GM11168 (cell line): ENCODE data around the gene FAM180B.
"Not testable (repeated sequence)": the region's sequence is repeated elsewhere in the genome, so short reads cannot be mapped to it uniquely, and the experiment has no call there.

Experiments used
- in situ Hi-C: fragments of 300-500 bp; cut with MboI; formaldehyde crosslinking; loops from one replicate; pipeline ENCODE4 v1.12.0; 2022; ENCODE audit warnings: low sequenced_read_pairs; ENCODE audit not compliant: unreplicated experiment

The FAM180B gene

GRCh38 chr11:47593492-47593933 is 7.0 kb downstream of the FAM180B start:
- in situ Hi-C loops, result no loop called here

DNA sequence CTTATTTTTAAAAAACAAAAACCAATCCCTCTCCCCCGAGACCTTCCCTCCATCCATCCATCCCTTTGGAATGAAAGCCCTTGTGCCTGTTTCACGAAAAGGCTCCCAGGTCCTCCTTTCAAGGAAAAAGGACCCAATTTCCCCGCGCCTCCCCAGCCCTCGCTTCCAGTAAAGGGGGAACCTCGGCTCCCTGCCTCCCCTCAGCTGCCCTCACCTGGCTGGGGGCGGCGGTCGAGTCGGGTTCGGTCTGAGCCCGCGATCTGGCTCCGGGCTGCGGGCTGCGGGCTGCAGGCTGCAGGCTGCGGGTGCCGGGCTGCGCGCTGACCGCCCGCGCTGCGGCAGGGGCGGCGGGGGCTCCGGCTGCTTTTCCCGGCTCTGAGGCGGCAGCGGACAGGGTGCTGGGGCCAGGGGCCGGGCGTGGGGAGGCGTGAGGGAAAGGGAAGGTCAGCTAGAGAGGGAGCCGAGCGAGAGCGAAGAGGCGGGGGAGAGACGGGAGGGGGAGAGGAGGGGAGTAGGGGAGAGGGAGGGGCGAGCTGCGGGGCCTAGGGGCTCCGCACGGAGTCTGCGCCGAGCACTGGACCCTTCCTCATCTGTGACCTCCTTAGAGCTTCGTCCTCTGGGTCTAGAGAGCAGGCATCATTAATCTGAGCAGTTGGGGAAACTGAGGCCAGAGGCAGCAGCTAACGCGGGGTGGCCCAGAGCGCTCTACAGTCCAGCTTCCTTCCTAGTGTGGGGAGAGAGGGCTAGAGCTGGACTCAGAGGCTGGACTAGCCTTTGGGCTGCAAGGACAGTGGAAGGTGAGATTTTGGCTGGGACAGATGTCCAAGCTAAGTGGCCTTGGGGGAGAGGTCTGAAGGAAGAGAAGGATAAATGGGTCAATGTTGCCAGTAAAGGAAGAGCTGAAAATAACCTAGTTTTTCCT is 7.7 kb downstream of the FAM180B start, which contains the start of gene C1QTNF4:
C1QTNF4 (minus strand) TSS at position 478 of the 922 bp plus-strand sequence. CDS start 3,601 bp downstream, outside the sequence.
- in situ Hi-C loops, result no loop called here

- in situ Hi-C loops, result no loop called here
Measured at GRCh38 chr11:47595029-47595428, 8.6 kb downstream of the FAM180B start.

GRCh38 chr11:47595967-47596366 is 9.5 kb downstream of the FAM180B start:
- in situ Hi-C loops, result no loop called here

DNA sequence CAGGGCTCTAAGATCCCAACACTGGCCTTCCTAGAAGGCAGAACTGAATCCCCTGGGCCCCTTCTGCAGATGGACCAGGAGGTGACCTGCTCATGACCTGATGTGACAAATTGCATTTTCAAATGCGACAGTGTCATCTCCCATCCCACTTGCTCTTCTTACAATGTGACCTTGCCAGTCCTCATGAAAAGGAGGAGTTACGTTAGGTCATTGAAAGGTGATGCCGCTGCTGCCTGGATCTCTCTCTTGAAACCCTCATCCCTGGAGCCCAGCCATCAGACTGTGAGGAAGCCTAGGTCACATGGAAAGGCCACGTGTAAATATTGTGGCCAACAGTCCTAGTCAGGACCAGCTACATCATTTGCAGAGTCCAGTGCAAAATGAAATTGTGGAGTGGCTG is 13.4 kb downstream of the FAM180B start:
- in situ Hi-C loops, result no loop called here

DNA sequence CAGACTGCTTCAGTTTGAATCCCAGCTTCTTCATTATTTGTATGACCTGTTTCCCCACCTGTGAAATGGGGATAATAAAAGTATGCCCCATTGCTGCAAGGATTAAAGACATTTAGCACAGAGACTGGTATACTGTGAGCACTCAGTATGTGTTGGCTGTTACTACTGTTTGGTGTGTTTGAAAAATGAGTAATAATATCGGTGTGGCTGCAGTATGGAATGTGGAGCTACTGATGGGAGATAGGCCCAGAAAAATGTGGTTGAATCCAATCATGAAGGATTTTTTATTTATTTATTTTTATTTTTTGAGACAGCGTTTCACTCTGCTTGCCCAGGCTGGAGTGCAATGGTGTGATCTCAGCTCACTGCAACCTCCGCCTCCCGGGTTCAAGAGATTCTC is 16.8 kb downstream of the FAM180B start:
- in situ Hi-C loops, result no loop called here

DNA sequence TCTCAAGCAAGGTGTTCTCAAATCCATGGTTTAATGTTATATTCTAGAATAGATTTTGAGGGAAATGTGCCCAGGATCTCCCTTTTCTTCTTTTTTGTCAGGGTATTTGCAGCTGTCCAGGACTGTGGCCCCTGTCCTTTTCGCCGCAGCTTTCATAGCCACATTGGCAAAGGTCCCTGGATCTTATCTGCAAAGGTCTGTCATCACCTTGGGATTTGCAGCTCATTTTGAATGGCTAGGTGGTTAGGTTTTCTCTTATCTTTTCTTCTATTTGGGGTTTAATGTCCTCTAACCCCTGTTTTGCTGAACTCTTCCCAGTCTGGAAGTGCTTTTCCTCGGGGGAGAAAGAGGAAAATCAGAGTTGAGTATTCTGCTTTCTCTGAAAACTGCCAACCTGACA is 19.4 kb downstream of the FAM180B start:
- in situ Hi-C loops, result no loop called here

GRCh38 chr11:47606731-47607130 is 20.3 kb downstream of the FAM180B start:
- in situ Hi-C loops, result no loop called here

DNA sequence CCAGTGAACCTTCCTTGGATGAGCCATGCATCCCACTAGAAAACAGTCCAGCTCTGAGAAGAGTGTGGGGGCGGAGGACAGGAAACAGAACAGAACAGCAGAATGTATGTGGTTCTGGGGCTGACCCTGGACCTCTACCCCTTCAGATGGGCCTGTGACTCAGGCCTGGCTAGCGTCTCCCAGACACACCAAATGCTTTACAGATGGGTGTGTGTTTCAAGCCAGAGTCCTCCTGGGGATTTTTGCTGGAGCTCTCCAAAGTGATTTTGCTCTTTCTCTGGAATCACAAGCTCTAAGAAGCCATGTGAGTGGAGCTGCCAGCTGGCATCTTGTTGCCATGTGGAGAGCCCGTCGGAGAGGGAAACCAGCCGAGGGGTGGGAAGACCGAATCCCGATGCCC is 20.9 kb downstream of the FAM180B start:
- in situ Hi-C loops, result no loop called here

DNA sequence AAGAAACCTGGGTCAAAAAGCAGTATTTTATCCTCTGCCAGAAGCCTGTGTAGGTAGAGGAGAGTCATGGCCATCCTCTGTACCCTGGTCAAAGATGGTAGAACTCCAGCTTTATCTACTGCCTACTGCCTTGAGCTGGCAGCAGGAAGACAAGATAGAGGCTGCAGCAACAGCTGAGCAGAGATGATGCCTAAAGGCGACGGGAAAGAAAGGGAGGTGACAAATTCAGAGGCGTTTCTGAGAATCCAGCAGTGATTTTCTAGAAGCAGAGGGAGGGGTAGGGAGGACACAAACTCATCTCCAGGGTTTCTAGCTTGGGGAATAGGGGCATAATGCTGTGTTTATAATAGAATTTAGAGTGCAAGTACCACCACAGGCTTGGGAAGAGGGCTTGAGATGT is 23.2 kb downstream of the FAM180B start:
- in situ Hi-C loops, result no loop called here

DNA sequence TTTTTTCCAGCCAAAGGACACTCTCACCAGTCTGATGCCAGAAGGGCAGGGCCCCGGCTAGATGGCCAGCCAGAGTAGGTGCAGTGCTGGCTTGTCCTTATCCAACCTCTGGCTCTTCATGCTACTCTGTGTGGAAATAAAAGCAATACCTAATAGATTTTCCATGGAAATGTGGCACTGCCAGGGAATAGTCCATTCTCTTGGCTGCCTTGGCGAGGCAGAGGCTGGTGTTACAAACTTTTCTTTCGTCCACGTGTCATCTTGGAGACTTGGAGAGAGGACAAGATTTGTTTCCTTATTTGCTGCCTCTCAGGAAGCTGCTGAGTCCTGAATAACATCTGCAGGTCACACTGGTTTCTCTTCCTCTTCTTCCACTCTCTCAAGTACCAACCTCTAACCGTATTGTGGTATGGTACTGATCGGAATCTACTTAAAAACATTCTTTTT is 24.9 kb downstream of the FAM180B start:
- in situ Hi-C loops, result no loop called here

- in situ Hi-C loops, result no loop called here
Measured at GRCh38 chr11:47615249-47615648, 28.8 kb downstream of the FAM180B start.

DNA sequence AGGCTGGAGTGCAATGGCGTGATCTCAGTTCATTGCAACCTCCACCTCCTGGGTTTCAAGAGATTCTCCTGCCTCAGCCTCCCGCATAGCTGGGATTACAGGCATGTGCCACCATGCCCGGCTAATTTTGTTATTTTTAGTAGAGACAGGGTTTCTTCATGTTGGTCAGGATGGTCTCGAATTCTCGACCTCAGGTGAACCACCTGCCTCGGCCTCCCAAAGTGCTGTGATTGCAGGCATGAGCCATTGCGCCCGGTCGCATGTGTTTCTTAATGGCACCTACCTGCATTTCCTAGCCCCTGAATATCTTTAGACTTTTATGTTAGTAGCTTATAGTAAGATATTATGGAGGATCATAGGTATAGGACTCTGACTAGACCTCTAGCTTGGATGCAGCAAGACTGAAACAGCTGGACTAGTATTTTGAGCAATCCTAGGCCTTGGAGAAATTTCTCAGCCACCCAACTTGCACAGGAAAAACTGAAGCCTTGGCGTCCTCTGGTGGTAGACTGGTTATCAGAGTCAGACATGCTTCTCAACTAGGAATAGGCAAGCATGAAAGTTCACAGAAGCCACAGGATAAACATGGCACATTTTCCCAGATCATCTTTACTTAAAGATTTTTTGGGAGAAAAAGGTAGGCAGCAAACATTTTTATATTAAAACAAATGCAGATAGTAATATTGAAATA is 30.4 kb downstream of the FAM180B start:
- in situ Hi-C loops, result no loop called here

GRCh38 chr11:47617417-47617809 is 30.9 kb downstream of the FAM180B start:
- in situ Hi-C loops, result no loop called here

- in situ Hi-C loops, result loop anchor here (10.0 kb wide), 1 partner anchor 204 kb away; no protein-coding TSS in a partner anchor
Measured at GRCh38 chr11:47620836-47621378, 34.4 kb downstream of the FAM180B start.

GRCh38 chr11:47626234-47626633 is 39.8 kb downstream of the FAM180B start:
- in situ Hi-C loops, result loop anchor here (10.0 kb wide), 1 partner anchor 199 kb away; no protein-coding TSS in a partner anchor

GRCh38 chr11:47628026-47628425 is 41.5 kb downstream of the FAM180B start:
- in situ Hi-C loops, result loop anchor here (10.0 kb wide), 1 partner anchor 197 kb away; no protein-coding TSS in a partner anchor

GRCh38 chr11:47631473-47631872 is 45.0 kb downstream of the FAM180B start:
- in situ Hi-C loops, result no loop called here

DNA sequence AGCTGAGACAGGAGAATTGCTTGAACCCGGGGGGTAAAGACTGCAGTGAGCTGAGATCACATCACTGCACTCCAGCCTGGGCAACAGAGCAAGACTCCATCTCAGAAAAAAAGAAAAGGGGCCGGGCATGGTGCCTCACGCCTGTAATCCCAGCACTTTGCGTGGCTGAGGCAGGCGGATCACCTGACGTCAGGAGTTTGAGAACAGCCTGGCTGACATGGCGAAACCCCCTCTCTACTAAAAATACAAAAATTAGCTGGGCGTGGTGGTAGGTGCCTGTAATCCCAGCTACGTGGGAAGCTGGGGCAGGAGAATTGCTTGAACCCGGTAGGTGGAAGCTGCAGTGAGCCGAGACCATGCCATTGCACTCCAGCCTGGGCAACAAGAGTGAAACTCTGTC is 49.9 kb downstream of the FAM180B start:
- in situ Hi-C loops, result not testable (repeated sequence)
